Stomach (tissue), 4 donors: ENCODE data around the gene ZMAT5.

Experiments
- CTCF ChIP-seq, 7 experiments: fragments of 450-650 bp in 4 of 7; fragments of 200-600 bp in 3 of 7; sonication (generic) in 3 of 7; IDR thresholded peaks; one replicate each; pipeline ENCODE4 v1.5.1; 2016 to 2019; ENCODE audit warnings: antibody characterized with exemption in 7 of 7, control low read depth in 2 of 7, mild to moderate bottlenecking in 1 of 7
- POLR2A ChIP-seq, 4 donors: fragments of 450-650 bp; IDR thresholded peaks; one replicate each; pipeline ENCODE4 v1.6.1; 2016; ENCODE audit warnings: antibody characterized with exemption in 4 of 4, control low read depth in 2 of 4, mild to moderate bottlenecking in 1 of 4, moderate library complexity in 1 of 4
- POLR2AphosphoS5 ChIP-seq, 3 donors: sonication (generic); formaldehyde crosslinking; IDR thresholded peaks; one replicate each; pipeline ENCODE4 v1.6.1; 2016; ENCODE audit warnings: antibody characterized with exemption in 3 of 3

DNA sequence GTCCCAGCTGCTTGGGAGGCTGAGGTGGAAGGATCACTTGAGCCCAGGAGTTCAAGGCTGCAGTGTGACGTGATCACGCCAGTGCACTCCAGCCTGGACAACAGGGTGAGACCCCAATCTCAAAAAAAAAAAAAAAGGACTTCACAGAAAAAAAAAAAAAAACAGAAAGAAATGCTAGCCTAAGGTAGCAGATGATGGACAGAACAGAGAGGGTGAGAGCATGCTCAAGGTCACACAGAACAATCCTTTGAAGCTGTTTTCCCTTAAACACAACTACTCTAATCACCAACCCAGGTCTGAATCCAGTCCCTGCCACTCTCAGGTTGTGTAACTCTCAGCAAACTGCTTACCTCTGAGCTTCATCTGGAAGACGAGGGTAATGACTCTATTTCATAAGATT lies 9.7 kb downstream of the ZMAT5 start:
- no peak for TF ChIP-seq CTCF (IDR thresholded peaks at IDR 0.05)
- no peak for TF ChIP-seq POLR2AphosphoS5 (IDR thresholded peaks at IDR 0.05)
- TF ChIP-seq POLR2A (IDR thresholded peaks at IDR 0.05): no peak
